Activated CD4-positive, alpha-beta T cell treated with anti-CD3 and anti-CD28 coated beads, Interleukin-2, amount 10 ng/mL, durations not matched to agents 7 days and 5 days (primary cell): Measurements from ENCODE around the gene HIPK3. TPM values are rescaled to one million over a fixed set of nuclear protein-coding genes. Genes with fewer than 3 reads are reported as not detected.
A peak's percentile ranks its signal among the peaks of the same experiment; 100 is the strongest.
"Not testable (repeated sequence)": the region's sequence is repeated elsewhere in the genome, so short reads cannot be mapped to it uniquely, and the experiment has no call there.

Source experiments
- CTCF ChIA-PET: fragments of 350-600 bp; sonication (Branson Sonifier 250); formaldehyde crosslinking; loops from one replicate; lab custom pipeline; 2021; ENCODE audit warnings: antibody characterized with exemption; lab: Charles Lee
- POLR2A ChIA-PET: fragments of 350-600 bp; sonication (Branson Sonifier 250); formaldehyde crosslinking; loops from one replicate; lab custom pipeline; 2021; ENCODE audit warnings: antibody characterized with exemption; lab: Charles Lee
- DNase-seq: peaks from one replicate; pipeline ENCODE4 v3.0.0-alpha.2; 2020
- H3K27ac Mint-ChIP-seq: one replicate; pipeline ENCODE4 v1.8.0; 2021; ENCODE audit warnings: mild to moderate bottlenecking, moderate library complexity, mixed read lengths
- H3K27me3 Mint-ChIP-seq: one replicate; pipeline ENCODE4 v1.8.0; 2021; ENCODE audit warnings: mixed read lengths
- H3K36me3 Mint-ChIP-seq: one replicate; pipeline ENCODE4 v1.8.0; 2021; ENCODE audit warnings: low read depth, mixed read lengths
- H3K4me1 Mint-ChIP-seq: one replicate; pipeline ENCODE4 v1.8.0; 2021; ENCODE audit warnings: mixed read lengths
- H3K4me3 Mint-ChIP-seq: one replicate; pipeline ENCODE4 v1.8.0; 2021; ENCODE audit warnings: mild to moderate bottlenecking, moderate library complexity, mixed read lengths
- H3K9me3 Mint-ChIP-seq: one replicate; pipeline ENCODE4 v1.8.0; 2021; ENCODE audit warnings: mixed read lengths
- total RNA-seq, 2 experiments: library from RNA; stranded (reverse); gene quantifications; one replicate each; pipeline ENCODE4 v1.2.3, GENCODE V29; 2021

The HIPK3 gene
- total RNA-seq, 2 experiments from 2014 or later: 41.3 to 43.8 TPM

DNA sequence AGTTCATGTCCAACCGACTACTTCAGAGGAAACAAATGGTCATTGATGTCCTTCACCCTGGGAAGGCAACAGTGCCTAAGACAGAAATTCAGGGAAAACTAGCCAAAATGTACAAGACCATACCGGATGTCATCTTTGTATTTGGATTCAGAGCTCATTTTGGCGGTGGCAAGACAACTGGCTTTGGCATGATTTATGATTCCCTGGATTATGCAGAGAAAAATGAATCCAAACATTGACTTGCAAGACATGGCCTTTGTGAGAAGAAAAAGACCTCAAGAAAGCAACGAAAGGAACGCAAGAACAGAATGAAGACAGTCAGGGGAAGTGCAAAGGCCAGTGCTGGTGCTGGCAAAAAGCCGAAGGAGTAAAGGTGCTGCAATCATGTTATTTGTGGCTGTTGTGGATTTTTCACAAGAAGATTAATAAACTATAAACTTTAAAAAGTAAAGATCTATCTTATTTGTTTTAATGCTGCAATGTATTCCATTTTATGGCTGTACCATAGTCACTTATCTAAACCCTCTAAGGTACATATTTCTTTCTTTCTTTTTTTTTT lies 20.1 kb upstream of the HIPK3 start:
- Mint-ChIP-seq H3K4me3 (no peak overlapping the region), H3K9me3 (no peaks in the 10 kb centered on the region), H3K36me3 (no peaks in the 10 kb centered on the region), H3K27me3 (no peaks in the 10 kb centered on the region), H3K27ac (no peak overlapping the region), H3K4me1 (no peaks in the 10 kb centered on the region)
- CTCF ChIA-PET: no interaction called here
- POLR2A ChIA-PET: no interaction called here
- no peak for DNase-seq

DNA sequence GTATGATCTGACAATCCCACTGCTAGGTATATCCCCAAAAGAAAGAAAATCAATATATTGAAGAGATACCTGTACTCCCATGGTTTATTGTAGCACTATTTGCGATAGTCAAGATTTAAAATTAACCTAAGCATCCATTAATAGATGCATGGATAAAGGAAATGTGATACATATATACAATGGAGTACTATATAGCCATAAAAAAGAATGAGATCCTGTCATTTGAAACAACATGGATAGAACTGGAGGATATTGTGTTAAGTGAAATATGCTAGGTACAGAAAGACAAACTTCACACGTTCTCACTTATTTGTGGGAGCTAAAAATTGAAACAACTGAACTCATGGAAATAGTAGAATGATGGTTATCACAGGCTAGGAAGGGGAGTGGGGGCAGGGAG lies 14.6 kb upstream of the HIPK3 start:
- Mint-ChIP-seq H3K27me3 (peaks cover under 1% of the 10 kb centered on the region), H3K36me3 (no peaks in the 10 kb centered on the region), H3K4me3 (no peak overlapping the region), H3K9me3 (peaks cover 3% of the 10 kb centered on the region), H3K4me1 (no peaks in the 10 kb centered on the region), H3K27ac (no peak overlapping the region)
- ChIA-PET CTCF (no interaction called here), POLR2A (no interaction called here)
- no peak for DNase-seq

DNA sequence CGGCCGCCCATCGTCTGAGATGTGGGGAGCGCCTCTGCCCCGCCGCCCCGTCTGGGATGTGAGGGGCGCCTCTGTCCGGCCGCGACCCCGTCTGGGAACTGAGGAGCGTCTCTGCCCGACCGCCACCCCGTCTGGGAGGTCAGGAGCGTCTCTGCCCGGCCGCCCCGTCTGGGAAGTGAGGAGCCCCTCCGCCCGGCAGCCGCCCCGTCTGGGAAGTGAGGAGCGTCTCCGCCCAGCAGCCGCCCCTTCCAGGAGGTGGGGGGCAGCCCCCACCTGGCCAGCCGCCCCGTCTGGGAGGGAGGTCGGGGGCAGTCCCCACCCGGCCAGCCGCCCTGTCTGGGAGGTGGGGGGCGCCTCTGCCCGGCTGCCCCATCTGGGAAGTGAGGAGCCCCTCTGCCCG lies 13.5 kb upstream of the HIPK3 start:
- CTCF ChIA-PET, H3K27ac Mint-ChIP-seq, POLR2A ChIA-PET, H3K4me3 Mint-ChIP-seq, DNase-seq, H3K4me1 Mint-ChIP-seq, H3K27me3 Mint-ChIP-seq, H3K9me3 Mint-ChIP-seq, H3K36me3 Mint-ChIP-seq: not testable (repeated sequence)

DNA sequence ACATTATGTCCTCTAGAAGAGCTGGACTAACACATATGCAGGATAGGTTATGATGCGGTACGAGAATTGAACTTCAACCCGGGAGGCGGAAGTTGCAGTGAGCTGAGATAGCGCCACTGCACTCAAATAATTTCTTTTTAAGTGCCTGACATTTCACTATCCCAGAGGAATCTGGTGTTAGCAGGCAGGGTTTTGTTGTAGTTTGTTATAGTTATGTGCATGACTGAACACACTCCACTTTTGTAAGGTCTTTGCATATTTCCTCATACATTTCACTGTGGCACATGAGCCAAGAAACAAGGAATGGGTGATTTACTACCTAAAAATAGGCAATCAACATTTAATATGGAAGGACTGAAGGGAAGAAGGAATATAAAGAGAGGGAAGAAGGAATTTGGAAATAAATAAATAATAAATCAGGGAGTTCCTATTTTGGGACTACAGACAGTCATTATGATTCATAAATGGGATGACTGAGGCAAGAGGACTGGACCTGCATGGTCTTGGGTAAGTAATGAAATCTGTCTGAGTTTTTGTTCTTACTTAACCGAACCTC lies 8.7 kb upstream of the HIPK3 start:
- H3K27me3 Mint-ChIP-seq: peaks cover 14% of the 10 kb centered on the region
- H3K36me3 Mint-ChIP-seq: no peaks in the 10 kb centered on the region
- no peak overlapping the region for H3K4me3 Mint-ChIP-seq
- ChIA-PET CTCF (interaction anchor here (1.1 kb wide), 1 partner anchor 72 kb away, joined by 3 read pairs; no protein-coding TSS in a partner anchor), POLR2A (interaction anchor here (0.7 kb wide), 1 partner anchor 487 kb away, joined by 3 read pairs; no protein-coding TSS in a partner anchor)
- no peaks in the 10 kb centered on the region for H3K4me1 Mint-ChIP-seq
- no peak overlapping the region for H3K27ac Mint-ChIP-seq
- DNase-seq: no peak
- H3K9me3 Mint-ChIP-seq: no peaks in the 10 kb centered on the region

DNA sequence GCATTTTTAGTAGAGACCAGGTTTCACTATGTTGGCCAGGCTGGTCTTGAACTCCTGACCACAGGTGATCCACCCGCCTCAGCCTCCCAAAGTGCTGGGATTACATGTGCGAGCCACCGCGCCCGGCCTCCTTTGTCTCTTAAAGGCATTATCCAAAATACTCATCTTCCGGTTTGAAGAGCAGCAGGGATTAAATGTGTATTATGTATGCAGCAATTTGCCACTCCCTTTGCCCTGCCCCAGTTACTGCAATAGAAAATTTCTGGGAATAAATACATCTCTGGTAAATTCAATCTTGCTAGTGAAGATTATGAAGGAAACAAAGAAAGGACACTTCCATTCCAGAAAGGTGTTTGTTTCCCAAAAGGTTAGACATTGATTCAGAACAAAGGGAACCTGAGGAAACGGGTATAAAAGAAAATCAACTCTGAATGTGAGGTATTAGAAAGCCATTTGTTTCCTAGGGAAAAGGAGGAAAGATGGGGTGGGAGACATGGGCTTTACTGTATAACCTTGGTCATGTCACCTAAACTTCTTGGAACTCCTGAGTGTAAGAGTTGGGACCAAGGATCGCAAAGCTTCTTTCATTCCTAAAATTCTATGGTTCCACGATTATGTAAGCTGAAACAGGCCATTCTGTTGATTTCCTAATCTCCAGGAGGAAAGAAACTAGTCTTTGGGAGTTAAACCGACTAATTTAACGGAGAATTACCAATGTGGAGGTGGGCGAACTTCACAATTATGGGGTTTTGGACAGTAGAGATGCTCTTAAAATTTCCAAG lies 959 bp upstream of the HIPK3 start:
- no peak for DNase-seq
- Mint-ChIP-seq H3K9me3 (no peaks in the 10 kb centered on the region), H3K27me3 (peaks cover under 1% of the 10 kb centered on the region), H3K4me1 (peaks cover 29% of the 10 kb centered on the region), H3K27ac (peak overlapping the region; percentile 98), H3K4me3 (peak overlapping the region; percentile 85), H3K36me3 (peaks cover 2% of the 10 kb centered on the region)
- CTCF ChIA-PET: no interaction called here
- POLR2A ChIA-PET: no interaction called here

DNA sequence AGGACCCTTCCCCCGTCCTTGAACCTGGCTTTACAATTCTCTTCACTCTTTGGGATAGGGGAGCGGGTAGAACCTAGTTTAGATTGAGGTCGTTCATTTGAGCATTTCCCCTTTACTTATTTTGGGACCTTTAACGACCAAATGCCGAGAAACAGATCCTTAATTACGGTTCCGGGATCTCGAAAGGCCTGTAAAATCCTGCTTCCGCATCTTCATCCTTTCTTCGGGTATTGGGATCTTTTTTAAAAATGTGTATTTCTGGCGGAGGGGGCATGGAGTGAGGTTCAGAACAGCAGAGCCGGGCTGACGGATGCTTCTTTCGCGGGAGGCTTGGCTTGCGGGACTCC lies 395 bp upstream of the HIPK3 start:
- Mint-ChIP-seq H3K36me3 (peaks cover 3% of the 10 kb centered on the region), H3K4me3 (peak overlapping the region; percentile 85), H3K9me3 (no peaks in the 10 kb centered on the region), H3K4me1 (peaks cover 32% of the 10 kb centered on the region), H3K27ac (peak overlapping the region; percentile 98), H3K27me3 (no peaks in the 10 kb centered on the region)
- CTCF ChIA-PET: no interaction called here
- no peak for DNase-seq
- POLR2A ChIA-PET: no interaction called here

DNA sequence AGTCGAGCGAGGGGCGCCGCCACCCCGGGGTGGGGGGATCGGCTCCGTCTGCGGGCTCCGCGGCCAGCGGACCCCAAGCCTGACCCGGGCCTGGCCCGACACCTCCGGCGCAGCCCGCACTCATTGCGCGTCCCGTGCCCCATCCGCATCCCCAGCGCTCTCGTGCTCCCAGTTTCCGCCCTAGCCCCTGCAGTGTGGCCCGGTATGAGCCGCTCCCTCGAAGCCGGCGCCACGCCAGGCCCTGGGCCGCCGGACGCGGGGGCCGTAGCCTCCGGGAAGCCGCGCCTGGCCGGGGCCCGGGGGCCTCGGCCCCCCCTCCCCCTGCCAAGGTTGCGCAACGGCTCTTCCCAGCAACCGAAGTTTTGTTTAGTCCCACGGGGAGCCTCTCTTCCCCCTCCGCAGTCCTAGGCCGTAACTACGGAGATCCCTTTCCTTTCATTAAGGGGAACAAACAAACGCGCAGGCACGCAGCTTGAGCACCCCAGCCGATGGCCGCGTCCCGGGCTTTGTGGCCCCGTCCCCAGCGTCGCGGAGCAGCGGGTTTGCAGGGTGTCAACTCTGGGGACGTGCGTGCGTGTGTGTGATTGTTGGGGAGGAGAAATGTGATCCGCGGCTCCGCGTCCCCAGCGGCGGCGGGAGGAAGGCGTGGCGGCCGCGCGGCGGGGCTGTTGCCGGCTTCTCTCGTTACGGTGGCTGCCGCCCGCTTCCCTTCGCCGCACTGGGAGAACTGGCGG lies 883 bp downstream of the HIPK3 start:
- Mint-ChIP-seq H3K4me1 (peaks cover 36% of the 10 kb centered on the region), H3K27me3 (no peaks in the 10 kb centered on the region), H3K4me3 (peak overlapping the region; percentile 85), H3K27ac (peak overlapping the region; percentile 99), H3K36me3 (peaks cover 3% of the 10 kb centered on the region), H3K9me3 (no peaks in the 10 kb centered on the region)
- ChIA-PET POLR2A (no interaction called here), CTCF (interaction anchor here (0.6 kb wide), 1 partner anchor 103 kb away, joined by 5 read pairs; no protein-coding TSS in a partner anchor)
- peak; percentile 78 for DNase-seq

DNA sequence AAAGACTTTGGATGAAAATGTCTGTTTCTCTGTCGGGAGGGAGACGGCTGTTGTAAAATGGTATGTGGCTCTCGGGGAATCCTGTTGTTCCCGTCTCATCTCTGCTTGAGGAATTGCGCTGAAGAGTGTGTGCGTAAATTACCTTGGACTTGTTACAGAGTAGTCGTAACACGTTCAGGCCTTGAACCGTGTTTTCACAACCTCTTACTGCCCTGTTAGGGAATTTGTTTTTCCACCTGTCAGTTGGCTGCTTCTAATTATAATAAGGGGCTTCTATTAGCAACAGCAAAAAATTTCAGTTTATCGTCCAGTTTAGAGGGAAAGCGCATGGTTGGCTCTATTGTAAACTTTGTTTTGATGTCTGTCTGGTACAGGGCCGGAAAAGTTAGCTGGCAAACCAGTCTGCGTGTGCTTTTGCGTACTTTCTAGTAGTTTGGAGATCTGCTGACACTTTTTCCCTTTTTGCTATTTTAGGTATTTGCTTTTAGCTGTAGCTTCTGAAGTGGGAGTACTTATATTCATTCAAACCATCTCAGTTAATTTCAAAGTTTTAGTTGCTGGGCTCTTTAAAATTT lies 1.5 kb downstream of the HIPK3 start:
- H3K4me1 Mint-ChIP-seq: peaks cover 38% of the 10 kb centered on the region
- ChIA-PET POLR2A (no interaction called here), CTCF (interaction anchor here (0.7 kb wide), 1 partner anchor 684 kb away, joined by 3 read pairs; no protein-coding TSS in a partner anchor)
- H3K27ac Mint-ChIP-seq: peak overlapping the region; percentile 99
- no peaks in the 10 kb centered on the region for H3K9me3 Mint-ChIP-seq
- peak; percentile 14 for DNase-seq
- H3K4me3 Mint-ChIP-seq: peak overlapping the region; percentile 85
- H3K27me3 Mint-ChIP-seq: no peaks in the 10 kb centered on the region
- peaks cover 3% of the 10 kb centered on the region for H3K36me3 Mint-ChIP-seq

DNA sequence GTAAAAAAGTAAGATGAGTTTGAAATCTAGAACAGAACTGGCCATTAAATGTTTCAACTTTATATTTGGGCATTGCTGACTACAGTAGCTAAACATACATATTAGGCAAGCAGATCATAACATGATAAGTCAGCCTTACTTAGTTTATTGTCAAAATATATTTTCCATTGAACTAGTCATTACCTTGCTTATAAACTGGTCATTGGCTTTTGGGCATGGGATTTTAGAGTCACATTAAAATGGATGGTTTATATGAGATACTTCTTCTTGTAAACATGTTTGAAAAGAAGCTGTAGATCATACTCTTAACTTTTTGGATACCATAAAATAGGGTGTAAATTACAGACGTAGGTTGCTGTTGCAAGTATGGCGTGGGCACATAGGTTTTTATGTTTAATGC lies 2.7 kb downstream of the HIPK3 start:
- H3K27ac Mint-ChIP-seq: no peak overlapping the region
- H3K9me3 Mint-ChIP-seq: no peaks in the 10 kb centered on the region
- peak overlapping the region; percentile 85 for H3K4me3 Mint-ChIP-seq
- H3K36me3 Mint-ChIP-seq: peaks cover 3% of the 10 kb centered on the region
- H3K4me1 Mint-ChIP-seq: peaks cover 38% of the 10 kb centered on the region
- ChIA-PET POLR2A (no interaction called here), CTCF (interaction anchor here (0.7 kb wide), 1 partner anchor 37 kb away, joined by 3 read pairs; no protein-coding TSS in a partner anchor)
- no peaks in the 10 kb centered on the region for H3K27me3 Mint-ChIP-seq
- DNase-seq: no peak

DNA sequence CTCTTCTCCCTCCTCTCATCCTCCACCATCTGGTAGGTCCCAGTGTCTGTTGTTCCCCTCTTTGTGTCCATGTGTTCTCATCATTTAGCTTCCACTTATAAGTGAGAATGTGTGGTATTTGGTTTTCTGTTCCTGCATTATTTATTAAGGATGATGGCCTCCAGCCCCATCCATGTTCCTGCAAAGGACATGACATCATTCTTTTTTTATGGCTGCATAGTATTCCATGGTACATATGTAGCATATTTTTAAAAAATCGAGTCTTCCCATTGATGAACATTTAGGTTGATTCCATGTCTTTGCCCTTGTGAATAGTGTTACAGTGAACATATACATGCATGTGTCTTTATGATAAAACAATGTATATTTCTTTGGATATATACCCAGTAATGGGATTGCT lies 4.2 kb downstream of the HIPK3 start:
- H3K4me1 Mint-ChIP-seq: peaks cover 33% of the 10 kb centered on the region
- DNase-seq, POLR2A ChIA-PET, H3K4me3 Mint-ChIP-seq, H3K27me3 Mint-ChIP-seq, H3K36me3 Mint-ChIP-seq, H3K9me3 Mint-ChIP-seq, CTCF ChIA-PET, H3K27ac Mint-ChIP-seq: not testable (repeated sequence)

DNA sequence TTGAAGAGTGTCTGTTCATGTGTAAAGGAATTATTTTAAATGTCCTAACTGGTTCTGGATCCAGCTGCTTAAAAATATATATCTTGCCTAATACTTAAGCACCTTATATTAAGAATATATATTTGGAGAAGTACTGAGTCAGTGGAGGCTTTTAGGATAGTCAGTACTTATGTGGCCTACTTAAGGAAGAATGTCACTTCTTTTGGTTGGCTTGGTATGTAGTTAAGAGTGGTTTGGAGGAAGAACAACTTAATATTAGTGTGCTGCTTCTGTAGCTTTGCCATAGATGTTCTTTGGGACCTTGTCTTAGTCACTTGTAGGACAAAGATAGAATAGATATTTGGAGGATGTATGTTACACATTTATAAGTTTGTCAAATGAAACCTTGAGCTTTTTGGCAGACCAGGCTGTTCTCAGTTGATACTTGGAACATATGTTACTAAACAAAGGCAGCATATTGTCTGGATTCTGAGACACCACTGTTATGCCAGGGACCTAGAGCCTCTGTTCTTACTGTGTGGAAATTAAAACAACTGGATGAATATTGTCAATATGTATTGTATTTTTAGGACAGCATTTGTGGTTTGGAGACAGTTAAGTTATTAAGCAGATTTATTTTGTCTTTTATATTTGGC lies 4.9 kb downstream of the HIPK3 start:
- Mint-ChIP-seq H3K9me3 (no peaks in the 10 kb centered on the region), H3K4me1 (peaks cover 27% of the 10 kb centered on the region), H3K4me3 (no peak overlapping the region), H3K36me3 (peaks cover 3% of the 10 kb centered on the region), H3K27me3 (no peaks in the 10 kb centered on the region), H3K27ac (no peak overlapping the region)
- ChIA-PET CTCF (no interaction called here), POLR2A (no interaction called here)
- DNase-seq: no peak

DNA sequence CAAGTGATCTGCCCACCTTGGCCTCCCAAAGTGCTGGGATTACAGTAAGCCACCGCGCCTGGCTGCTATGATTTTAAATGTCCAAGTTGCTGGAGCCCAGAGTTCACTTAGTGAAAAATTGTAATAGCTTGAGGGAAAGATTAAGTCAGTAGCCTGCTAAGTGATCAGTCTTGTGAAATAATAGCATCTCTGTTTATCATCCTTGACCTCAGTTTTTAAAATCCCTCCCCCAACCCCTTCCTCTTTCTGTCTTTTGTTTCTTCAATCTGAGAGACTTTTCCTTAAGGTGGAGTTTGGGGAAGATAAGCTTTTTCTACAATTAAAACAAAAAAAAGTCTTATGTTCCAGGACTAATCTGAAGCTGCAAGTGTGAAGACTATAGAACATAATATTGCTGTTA lies 6.4 kb downstream of the HIPK3 start:
- no peak overlapping the region for H3K27ac Mint-ChIP-seq
- no peak for DNase-seq
- no peaks in the 10 kb centered on the region for H3K9me3 Mint-ChIP-seq
- H3K36me3 Mint-ChIP-seq: peaks cover 3% of the 10 kb centered on the region
- H3K4me3 Mint-ChIP-seq: no peak overlapping the region
- POLR2A ChIA-PET: no interaction called here
- no peaks in the 10 kb centered on the region for H3K27me3 Mint-ChIP-seq
- CTCF ChIA-PET: interaction anchor here (0.8 kb wide), 1 partner anchor 17 kb away, joined by 3 read pairs; no protein-coding TSS in a partner anchor
- H3K4me1 Mint-ChIP-seq: peaks cover 27% of the 10 kb centered on the region
